CD4-positive, alpha-beta T cell treated with Interleukin-1 beta for 1 hour (primary cell): ENCODE data around the gene RNF2.

Experiments used
- DNase-seq, 2 donors: peaks; one replicate each; pipeline ENCODE4 v3.0.0-alpha.2; 2020 to 2022

Gene RNF2

GRCh38 chr1:185096531-185096930 is 51.2 kb downstream of the RNF2 start:
- no peak for DNase-seq

GRCh38 chr1:185104083-185104482 is 58.7 kb downstream of the RNF2 start:
- no peak for DNase-seq

GRCh38 chr1:185105121-185105520 is 59.8 kb downstream of the RNF2 start:
- DNase-seq, result no peak

GRCh38 chr1:185108321-185108720 is 63.0 kb downstream of the RNF2 start:
- no peak for DNase-seq

GRCh38 chr1:185110145-185110544 is 64.8 kb downstream of the RNF2 start:
- no peak for DNase-seq

GRCh38 chr1:185111873-185112272 is 66.5 kb downstream of the RNF2 start:
- no peak for DNase-seq

- no peak for DNase-seq
Observed at GRCh38 chr1:185112356-185112755, 67.0 kb downstream of the RNF2 start.

- no peak for DNase-seq
Observed at GRCh38 chr1:185129708-185130107, 84.3 kb downstream of the RNF2 start.

GRCh38 chr1:185132534-185132933 is 87.2 kb downstream of the RNF2 start:
- DNase-seq, result no peak

GRCh38 chr1:185137896-185138545 is 92.7 kb downstream of the RNF2 start:
- no peak for DNase-seq

GRCh38 chr1:185139246-185139645 is 93.9 kb downstream of the RNF2 start:
- DNase-seq, result no peak

- DNase-seq, result no peak
Observed at GRCh38 chr1:185144233-185144632, 98.9 kb downstream of the RNF2 start.

GRCh38 chr1:185151215-185151614 is 105.9 kb downstream of the RNF2 start:
- no peak for DNase-seq
